GM18517 (cell line): ENCODE measurements around the gene ZFP3.
"Not testable (repeated sequence)": the region's sequence is repeated elsewhere in the genome, so short reads cannot be mapped to it uniquely, and the experiment has no call there.

Experiments
- ATAC-seq: cut with Tn5 transposase; IDR thresholded peaks from one replicate; pipeline ENCODE4 v1.9.1; 2021; ENCODE audit warnings: mild to moderate bottlenecking, moderate library complexity; ENCODE audit not compliant: unreplicated experiment

Gene ZFP3

DNA sequence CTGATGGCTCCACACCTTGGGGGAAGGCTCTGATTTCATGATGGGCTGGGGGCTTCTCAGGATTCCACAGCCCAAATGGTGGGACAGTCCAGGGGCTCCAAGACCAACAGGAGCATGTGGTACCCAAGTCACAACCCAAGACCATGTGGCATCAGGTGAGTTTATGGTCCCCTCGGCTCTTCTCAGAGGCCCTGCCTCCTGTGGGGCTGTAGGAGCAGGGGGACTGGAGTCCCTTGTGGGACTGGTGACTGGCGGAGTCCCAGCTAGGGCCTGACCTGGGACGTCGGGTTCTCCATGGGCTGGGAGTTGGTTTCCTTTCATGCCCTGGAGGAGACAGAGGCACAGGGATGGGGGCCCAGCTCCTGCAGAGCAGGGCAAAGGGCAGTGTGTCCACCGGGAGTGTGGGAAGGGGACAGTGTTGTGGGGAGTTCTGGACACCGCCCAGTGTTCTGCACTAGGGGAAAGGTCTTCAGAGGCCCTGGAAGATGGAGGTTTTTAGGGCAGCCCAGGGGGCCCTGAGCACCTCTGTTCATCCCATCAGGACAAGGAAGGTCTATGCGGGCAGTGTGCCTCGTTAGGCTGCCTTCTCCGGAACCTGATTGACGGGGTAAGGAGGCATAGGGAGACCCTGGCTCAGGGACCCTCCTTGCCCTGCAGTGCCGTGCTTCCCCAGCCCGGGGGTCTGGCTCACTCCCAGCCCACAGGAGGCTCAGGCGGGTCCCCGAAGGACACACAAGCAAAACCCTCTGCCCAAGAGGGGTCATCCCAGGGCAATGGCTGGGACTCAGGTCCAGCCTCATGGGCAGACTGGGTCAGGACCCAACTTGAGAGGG is 58.5 kb downstream of the ZFP3 start:
- ATAC-seq = not testable (repeated sequence)

DNA sequence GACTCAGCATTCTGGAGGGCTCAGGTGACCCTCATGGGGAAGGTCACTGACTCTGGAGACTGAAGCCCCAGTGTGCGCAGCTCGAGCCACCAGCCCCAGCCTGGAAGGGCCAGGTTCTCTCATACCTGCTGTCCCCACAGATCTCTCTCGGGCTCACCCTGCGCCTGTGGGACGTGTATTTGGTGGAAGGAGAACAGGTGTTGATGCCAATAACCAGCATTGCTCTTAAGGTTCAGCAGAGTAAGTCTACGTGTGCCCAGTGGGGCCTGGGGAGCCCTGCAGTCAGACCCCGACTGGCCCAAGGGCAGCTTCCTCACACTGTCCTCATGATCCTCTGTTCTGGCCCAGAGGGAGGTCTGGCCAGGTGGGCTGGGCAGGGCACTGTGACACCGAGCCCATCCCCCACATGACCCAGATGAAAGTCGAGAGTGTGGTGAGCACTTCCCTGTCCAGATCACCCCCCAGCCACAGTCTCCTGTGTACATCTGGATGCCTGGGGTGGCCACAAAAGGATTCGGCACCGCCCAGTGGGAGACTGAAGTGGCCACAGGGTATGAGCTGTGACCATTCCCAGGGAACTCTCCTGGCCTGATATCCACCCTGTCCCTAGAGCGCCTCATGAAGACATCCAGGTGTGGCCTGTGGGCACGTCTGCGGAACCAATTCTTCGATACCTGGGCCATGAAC is 59.4 kb downstream of the ZFP3 start:
- not testable (repeated sequence) for ATAC-seq

DNA sequence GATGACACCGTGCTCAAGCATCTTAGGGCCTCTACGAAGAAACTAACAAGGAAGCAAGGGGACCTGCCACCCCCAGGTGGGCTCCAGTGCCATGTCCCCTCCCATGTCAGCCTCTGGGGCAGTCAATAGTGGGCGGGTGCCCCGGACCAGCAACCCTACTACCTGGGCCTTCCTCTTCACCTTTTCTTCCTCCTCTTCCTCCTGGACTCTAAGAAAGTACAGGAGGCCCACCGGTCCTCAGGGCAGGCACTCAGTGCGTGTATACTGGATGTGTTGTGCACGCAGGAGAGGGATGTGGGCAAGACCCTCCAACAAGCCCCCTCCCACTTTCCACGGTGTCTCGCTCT is 59.9 kb downstream of the ZFP3 start:
- not testable (repeated sequence) for ATAC-seq

DNA sequence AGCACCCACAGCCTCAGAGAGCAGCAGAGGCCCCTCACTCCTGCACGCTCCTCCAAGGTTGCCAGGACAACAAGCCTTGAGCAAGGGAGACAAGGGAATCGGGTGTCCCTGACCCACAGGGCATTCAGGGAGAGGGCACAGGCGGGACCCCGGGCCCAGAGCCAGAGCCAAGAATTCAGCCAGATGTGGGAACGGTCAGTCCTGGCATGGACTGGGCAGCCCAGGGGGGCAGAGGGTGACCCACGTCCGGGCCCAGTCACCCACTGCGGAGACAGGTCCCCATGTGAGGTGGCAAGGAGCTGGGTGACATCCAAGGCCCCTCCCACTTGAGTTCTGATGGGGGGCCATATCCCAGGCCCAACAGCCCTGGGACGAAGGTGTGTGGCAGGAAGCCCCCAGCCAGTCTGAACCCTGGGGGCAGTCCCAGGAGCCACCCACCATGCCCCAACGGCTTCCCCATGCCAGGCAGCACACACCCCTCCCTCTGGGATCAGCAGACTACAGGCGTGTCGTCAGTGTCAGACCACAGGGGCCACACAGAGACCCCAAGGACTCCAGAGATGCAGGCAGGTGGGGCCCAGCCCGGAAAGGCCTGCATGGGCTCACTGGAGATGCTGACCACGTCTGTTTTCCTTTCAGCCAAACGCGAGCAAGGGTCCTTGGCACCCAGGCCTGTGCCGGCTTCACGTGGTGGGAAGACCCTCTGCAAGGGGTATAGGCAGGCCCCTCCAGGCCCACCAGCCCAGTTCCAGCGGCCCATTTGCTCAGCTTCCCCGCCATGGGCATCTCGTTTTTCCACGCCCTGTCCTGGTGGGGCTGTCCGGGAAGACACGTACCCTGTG is 60.6 kb downstream of the ZFP3 start:
- ATAC-seq = no peak

DNA sequence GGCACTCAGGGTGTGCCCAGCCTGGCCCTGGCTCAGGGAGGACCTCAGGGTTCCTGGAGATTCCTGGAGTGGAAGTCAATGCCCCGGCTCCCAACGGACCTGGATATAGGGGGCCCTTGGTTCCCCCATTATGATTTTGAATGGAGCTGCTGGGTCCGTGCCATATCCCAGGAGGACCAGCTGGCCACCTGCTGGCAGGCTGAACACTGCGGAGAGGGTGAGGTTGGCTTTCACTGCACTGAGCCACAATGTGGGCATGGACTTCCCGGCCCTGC is 61.1 kb downstream of the ZFP3 start:
- no peak for ATAC-seq

DNA sequence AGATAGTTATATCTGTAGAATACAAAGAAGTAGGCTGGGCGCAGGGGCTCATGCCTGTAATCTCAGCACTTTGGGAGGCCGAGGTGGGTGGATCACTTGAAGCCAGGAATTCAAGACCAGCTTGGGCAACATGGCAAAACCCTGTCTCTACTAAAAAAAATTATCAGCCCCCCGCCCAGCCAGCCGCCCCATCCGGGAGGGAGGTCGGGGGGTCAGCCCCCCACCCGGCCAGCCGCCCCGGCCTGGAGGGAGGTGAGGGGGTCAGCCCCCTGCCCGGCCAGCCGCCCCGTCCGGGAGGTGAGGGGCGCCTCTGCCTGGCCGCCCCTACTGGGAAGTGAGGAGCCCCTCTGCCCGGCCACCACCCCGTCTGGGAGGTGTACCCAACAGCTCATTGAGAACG is 64.6 kb downstream of the ZFP3 start:
- not testable (repeated sequence) for ATAC-seq
